ENCODE data around the gene MROH9. TPM values are rescaled to one million over a fixed set of nuclear protein-coding genes. Genes with fewer than 3 reads are reported as not detected.

Gene MROH9
- total RNA-seq, 4 donors from 2014 or later, result 0.11 to 0.40 TPM; not detected in 2

GRCh38 chr1:171084091-171084490 is 148.8 kb downstream of the MROH9 start:
- no peak for DNase-seq
- Histone ChIP-seq H3K27me3 (no peaks in the 10 kb centered on the region), H3K9me3 (no peaks in the 10 kb centered on the region), H3K4me1 (peaks cover 15 to 24% of the 10 kb centered on the region in 2 donors), H3K27ac (no peak overlapping the region), H3K36me3 (no peaks in the 10 kb centered on the region), H3K4me3 (replicated peaks in 1 of 3) (no peak overlapping the region)
- intact Hi-C loops (cut with DNase I), result loop anchor here (5.0 to 10.0 kb wide), 2 partner anchors 111 to 143 kb away; no protein-coding TSS in a partner anchor
- TF ChIP-seq POLR2A (IDR thresholded peaks at IDR 0.05) (no peak), CTCF (IDR thresholded peaks at IDR 0.05) (no peak)

- Histone ChIP-seq H3K27me3 (no peaks in the 10 kb centered on the region), H3K4me1 (peaks cover 15 to 24% of the 10 kb centered on the region in 2 donors), H3K4me3 (replicated peaks in 1 of 3) (no peak overlapping the region), H3K36me3 (no peaks in the 10 kb centered on the region), H3K27ac (no peak overlapping the region), H3K9me3 (no peaks in the 10 kb centered on the region)
- no peak for DNase-seq
- intact Hi-C loops (cut with DNase I), result loop anchor here (5.0 to 10.0 kb wide), 2 partner anchors 110 to 142 kb away; no protein-coding TSS in a partner anchor
- TF ChIP-seq CTCF (IDR thresholded peaks at IDR 0.05) (no peak), POLR2A (IDR thresholded peaks at IDR 0.05) (no peak)
- WGBS, 2 donors, result 91 to 95% methylated on average over 2 of the region's 2 CpGs
Observed at GRCh38 chr1:171084870-171085269, 149.5 kb downstream of the MROH9 start.

- no peaks in the 10 kb centered on the region for H3K9me3 ChIP-seq
- no peak for TF ChIP-seq CTCF (IDR thresholded peaks at IDR 0.05)
- TF ChIP-seq POLR2A (IDR thresholded peaks at IDR 0.05), result no peak
- DNase-seq, result no peak
- intact Hi-C loops (cut with DNase I), result loop anchor here (10.0 kb wide), 1 partner anchor 107 kb away; no protein-coding TSS in a partner anchor
- no peaks in the 10 kb centered on the region for H3K27me3 ChIP-seq
- H3K36me3 ChIP-seq, result no peaks in the 10 kb centered on the region
- H3K4me3 ChIP-seq (replicated peaks in 1 of 3), result no peak overlapping the region
- peaks cover 4 to 8% of the 10 kb centered on the region in 2 donors for H3K4me1 ChIP-seq
- no peak overlapping the region for H3K27ac ChIP-seq
Observed at GRCh38 chr1:171087896-171088295, 152.6 kb downstream of the MROH9 start.

GRCh38 chr1:171090604-171091003 is 155.3 kb downstream of the MROH9 start, which contains the start of gene FMO3:
TSS of gene FMO3 (plus strand) at chr1:171090905. CDS start at chr1:171092659, 1,754 bp downstream.
- TF ChIP-seq CTCF (IDR thresholded peaks at IDR 0.05) (no peak), POLR2A (IDR thresholded peaks at IDR 0.05) (no peak)
- no peaks in the 10 kb centered on the region for H3K27me3 ChIP-seq
- no peak within 1 kb of the TSS for H3K4me3 ChIP-seq (replicated peaks in 1 of 3)
- no peaks in the 10 kb centered on the region for H3K36me3 ChIP-seq
- no peak within 1 kb of the TSS for H3K27ac ChIP-seq
- no peak for DNase-seq
- no peaks in the 10 kb centered on the region for H3K4me1 ChIP-seq
- intact Hi-C loops (cut with DNase I), result no loop called here
- H3K9me3 ChIP-seq, result no peaks in the 10 kb centered on the region
- WGBS, 2 donors, result 93 to 95% methylated on average over 5 of the region's 5 CpGs

- 90 to 91% methylated on average over 1 of the region's 1 CpG for WGBS, 2 donors
- TF ChIP-seq POLR2A (IDR thresholded peaks at IDR 0.05) (no peak), CTCF (IDR thresholded peaks at IDR 0.05) (no peak)
- no peaks in the 10 kb centered on the region for H3K27me3 ChIP-seq
Observed at GRCh38 chr1:171103862-171104261, 168.5 kb downstream of the MROH9 start.

More at GRCh38 chr1:171103862-171104261, 168.5 kb downstream of the MROH9 start:
- intact Hi-C loops (cut with DNase I), result no loop called here
- H3K36me3 ChIP-seq, result no peaks in the 10 kb centered on the region
- H3K4me3 ChIP-seq (replicated peaks in 1 of 3), result no peak overlapping the region
- H3K9me3 ChIP-seq, result no peaks in the 10 kb centered on the region
- DNase-seq, result no peak
- H3K27ac ChIP-seq, result no peak overlapping the region
- H3K4me1 ChIP-seq, result no peaks in the 10 kb centered on the region
